Osteoblast (primary cell): ENCODE data around the gene RDM1. TPM values are rescaled to one million over a fixed set of nuclear protein-coding genes. Genes with fewer than 3 reads are reported as not detected.

ENCODE experiments used
- DNase-seq: peaks from one replicate; pipeline ENCODE4 v3.0.0; 2011; ENCODE audit warnings: low spot score, mixed read lengths; ENCODE audit not compliant: insufficient read length; ENCODE audit errors: missing footprints
- H2AFZ ChIP-seq: 2 replicates; pipeline ENCODE4 v1.6.0; 2011; ENCODE audit warnings: mild to moderate bottlenecking, low read length
- H3K27ac ChIP-seq: 2 replicates; pipeline ENCODE4 v1.5.1; 2011; ENCODE audit warnings: mild to moderate bottlenecking, low read depth, low read length, moderate library complexity
- H3K27me3 ChIP-seq: 2 replicates; pipeline ENCODE4 v1.6.0; 2012; ENCODE audit warnings: mild to moderate bottlenecking, control low read depth, inconsistent platforms, low read length, moderate library complexity; ENCODE audit not compliant: insufficient read depth
- H3K36me3 ChIP-seq: 2 replicates; pipeline ENCODE4 v1.5.1; 2011; ENCODE audit warnings: mild to moderate bottlenecking, low read length, control low read depth, moderate library complexity; ENCODE audit not compliant: insufficient read depth
- H3K4me1 ChIP-seq: 2 replicates; pipeline ENCODE4 v1.5.1; 2011; ENCODE audit warnings: mild to moderate bottlenecking, low read length, control low read depth, moderate library complexity; ENCODE audit not compliant: insufficient read depth
- H3K4me2 ChIP-seq: 2 replicates; pipeline ENCODE4 v1.6.0; 2011; ENCODE audit warnings: mild to moderate bottlenecking, low read length; ENCODE audit not compliant: insufficient read depth
- H3K4me3 ChIP-seq: fragments of 200-600 bp; sonication (generic); 3 replicates; pipeline ENCODE4 v1.5.1; 2012; ENCODE audit warnings: mild to moderate bottlenecking, low read length, inconsistent platforms; ENCODE audit not compliant: insufficient read depth
- H3K79me2 ChIP-seq: 2 replicates; pipeline ENCODE4 v1.6.0; 2012; ENCODE audit warnings: mild to moderate bottlenecking, low read length, control low read depth, inconsistent platforms; ENCODE audit not compliant: insufficient read depth
- H3K9me3 ChIP-seq: 2 replicates; pipeline ENCODE4 v1.5.1; 2011; ENCODE audit warnings: low read depth, low read length, control low read depth
- H4K20me1 ChIP-seq: 2 replicates; pipeline ENCODE4 v1.6.0; 2012; ENCODE audit warnings: mild to moderate bottlenecking, low read length, control low read depth; ENCODE audit not compliant: insufficient read depth
- total RNA-seq: library from RNA; depleted of rRNA; stranded (reverse); fragments of >200 nt; gene quantifications from 2 replicates; pipeline ENCODE4 v1.2.3, GENCODE V29; 2012
- TF ChIP-seq, protein P1 (sequence below): IDR thresholded peaks from 2 replicates; pipeline ENCODE4 v1.5.1; 2011; ENCODE audit warnings: mild to moderate bottlenecking, low read depth, low read length, moderate library complexity; ENCODE audit errors: extremely low read depth

RDM1 gene
- total RNA-seq, 1 donor = 0.36 TPM

DNA sequence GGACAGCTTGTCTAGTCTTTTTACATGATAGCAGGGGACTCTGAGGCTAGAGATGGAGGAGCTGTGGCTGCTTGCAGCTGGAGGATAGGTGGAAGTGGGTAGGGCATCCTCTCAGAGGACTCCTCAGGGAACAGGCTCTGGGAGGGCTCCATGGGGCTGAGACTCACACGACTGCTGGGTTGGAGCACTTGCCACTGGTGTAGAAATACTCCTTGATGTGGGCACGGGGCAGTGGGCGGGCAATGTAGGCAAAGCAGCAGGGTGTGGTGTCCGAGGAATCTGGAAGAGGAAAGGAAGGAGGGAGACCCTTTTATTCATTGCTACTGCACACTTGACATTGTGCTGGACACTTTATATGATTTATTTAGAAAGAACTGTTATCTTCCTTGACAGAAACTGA, 52.2 kb downstream of the RDM1 start:
- no peak overlapping the region for H3K4me3 ChIP-seq
- H3K79me2 ChIP-seq = no peaks in the 10 kb centered on the region
- no peaks in the 10 kb centered on the region for H3K36me3 ChIP-seq
- H3K27ac ChIP-seq = no peak overlapping the region
- no peak overlapping the region for H3K4me2 ChIP-seq
- no peaks in the 10 kb centered on the region for H4K20me1 ChIP-seq
- no peaks in the 10 kb centered on the region for H3K4me1 ChIP-seq
- TF ChIP-seq, protein P1, sequence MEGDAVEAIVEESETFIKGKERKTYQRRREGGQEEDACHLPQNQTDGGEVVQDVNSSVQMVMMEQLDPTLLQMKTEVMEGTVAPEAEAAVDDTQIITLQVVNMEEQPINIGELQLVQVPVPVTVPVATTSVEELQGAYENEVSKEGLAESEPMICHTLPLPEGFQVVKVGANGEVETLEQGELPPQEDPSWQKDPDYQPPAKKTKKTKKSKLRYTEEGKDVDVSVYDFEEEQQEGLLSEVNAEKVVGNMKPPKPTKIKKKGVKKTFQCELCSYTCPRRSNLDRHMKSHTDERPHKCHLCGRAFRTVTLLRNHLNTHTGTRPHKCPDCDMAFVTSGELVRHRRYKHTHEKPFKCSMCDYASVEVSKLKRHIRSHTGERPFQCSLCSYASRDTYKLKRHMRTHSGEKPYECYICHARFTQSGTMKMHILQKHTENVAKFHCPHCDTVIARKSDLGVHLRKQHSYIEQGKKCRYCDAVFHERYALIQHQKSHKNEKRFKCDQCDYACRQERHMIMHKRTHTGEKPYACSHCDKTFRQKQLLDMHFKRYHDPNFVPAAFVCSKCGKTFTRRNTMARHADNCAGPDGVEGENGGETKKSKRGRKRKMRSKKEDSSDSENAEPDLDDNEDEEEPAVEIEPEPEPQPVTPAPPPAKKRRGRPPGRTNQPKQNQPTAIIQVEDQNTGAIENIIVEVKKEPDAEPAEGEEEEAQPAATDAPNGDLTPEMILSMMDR = no peak
- H3K9me3 ChIP-seq = no peaks in the 10 kb centered on the region
- H2AFZ ChIP-seq = no peak overlapping the region
- DNase-seq = no peak
- H3K27me3 ChIP-seq = no peaks in the 10 kb centered on the region

DNA sequence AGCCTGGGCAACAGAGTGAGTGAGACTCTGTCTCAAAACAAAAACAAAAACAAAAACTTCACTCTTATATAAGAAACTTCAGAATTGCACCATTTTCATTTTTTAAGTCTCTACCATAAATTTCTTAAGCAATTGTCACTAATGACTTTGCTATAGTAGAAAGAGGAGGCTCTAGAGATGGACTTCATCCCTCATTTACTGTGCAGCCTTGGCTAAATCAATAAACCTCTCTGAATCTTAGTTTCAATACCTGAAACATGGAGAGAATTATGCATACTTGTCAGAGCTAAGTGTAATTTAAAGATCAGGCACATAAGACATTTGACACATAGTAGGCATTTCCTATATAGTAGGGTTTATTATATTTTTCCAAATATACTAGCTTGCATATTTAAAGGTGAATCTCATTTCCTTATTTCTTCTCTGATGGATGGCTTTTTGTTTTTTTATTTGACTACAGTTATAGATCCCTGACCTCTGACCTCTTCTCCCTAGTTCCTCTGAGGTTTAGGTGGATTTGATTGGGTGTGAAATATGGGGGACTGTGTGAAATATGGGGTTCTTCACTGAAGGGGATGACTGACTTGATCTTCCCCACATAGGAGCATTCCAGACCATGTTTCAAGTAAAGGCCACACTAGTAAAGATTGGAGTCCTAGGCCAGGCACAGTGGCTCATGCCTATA, 53.1 kb downstream of the RDM1 start:
- no peaks in the 10 kb centered on the region for H3K79me2 ChIP-seq
- H3K4me3 ChIP-seq = no peak overlapping the region
- DNase-seq = no peak
- H3K27me3 ChIP-seq = no peaks in the 10 kb centered on the region
- no peaks in the 10 kb centered on the region for H3K36me3 ChIP-seq
- H3K9me3 ChIP-seq = no peaks in the 10 kb centered on the region
- no peaks in the 10 kb centered on the region for H3K4me1 ChIP-seq
- H3K4me2 ChIP-seq = no peak overlapping the region
- H2AFZ ChIP-seq = no peak overlapping the region
- TF ChIP-seq, protein P1 = no peak
- no peaks in the 10 kb centered on the region for H4K20me1 ChIP-seq
- H3K27ac ChIP-seq = no peak overlapping the region

DNA sequence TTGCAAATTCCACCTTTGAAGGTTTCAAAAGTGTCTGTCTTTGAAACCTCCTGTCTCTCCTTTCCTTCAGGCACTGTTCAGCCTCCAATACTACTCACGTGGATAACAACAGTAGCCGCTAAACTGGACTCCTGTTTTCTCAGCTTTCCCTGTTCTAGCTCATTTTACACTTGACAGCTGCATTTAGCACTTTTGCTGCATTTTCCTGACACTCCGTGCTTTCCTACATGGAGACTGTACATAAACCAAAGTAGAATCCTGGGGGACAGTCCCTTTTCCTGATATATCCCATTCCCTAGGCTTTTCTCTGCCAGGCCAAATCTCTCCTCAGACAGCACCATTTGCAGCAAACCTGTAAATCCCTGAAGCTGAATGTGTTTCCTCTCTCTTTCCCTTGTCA, 54.0 kb downstream of the RDM1 start:
- no peak for DNase-seq
- no peaks in the 10 kb centered on the region for H3K4me1 ChIP-seq
- no peak overlapping the region for H3K27ac ChIP-seq
- no peak overlapping the region for H3K4me3 ChIP-seq
- H3K79me2 ChIP-seq = no peaks in the 10 kb centered on the region
- no peak overlapping the region for H3K4me2 ChIP-seq
- TF ChIP-seq, protein P1 = no peak
- H4K20me1 ChIP-seq = no peaks in the 10 kb centered on the region
- H2AFZ ChIP-seq = no peak overlapping the region
- H3K27me3 ChIP-seq = no peaks in the 10 kb centered on the region
- H3K36me3 ChIP-seq = no peaks in the 10 kb centered on the region
- H3K9me3 ChIP-seq = no peaks in the 10 kb centered on the region

DNA sequence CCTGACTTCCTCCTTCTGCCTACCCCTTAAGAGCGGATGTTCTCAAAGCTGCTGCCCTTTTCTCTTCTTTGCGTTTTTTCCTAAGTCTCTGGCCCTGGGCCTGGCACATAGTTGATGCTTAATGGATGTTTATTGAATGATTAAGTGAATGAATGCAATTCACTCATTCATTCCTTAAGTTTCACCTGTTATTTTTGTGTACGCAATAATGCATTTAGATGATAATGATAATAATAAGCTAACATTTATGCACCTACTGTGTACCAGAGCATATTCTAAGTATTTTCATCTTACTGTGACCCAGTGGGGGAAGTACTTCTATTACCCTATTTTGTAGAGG, 54.8 kb downstream of the RDM1 start:
- no peak overlapping the region for H2AFZ ChIP-seq
- H3K27ac ChIP-seq = no peak overlapping the region
- H3K4me2 ChIP-seq = no peak overlapping the region

More for the DNA sequence above, 54.8 kb downstream of the RDM1 start:
- no peaks in the 10 kb centered on the region for H3K79me2 ChIP-seq
- no peaks in the 10 kb centered on the region for H4K20me1 ChIP-seq
- no peaks in the 10 kb centered on the region for H3K4me1 ChIP-seq
- no peak overlapping the region for H3K4me3 ChIP-seq
- TF ChIP-seq, protein P1 = no peak
- DNase-seq = no peak
- H3K27me3 ChIP-seq = no peaks in the 10 kb centered on the region
- H3K36me3 ChIP-seq = no peaks in the 10 kb centered on the region
- H3K9me3 ChIP-seq = no peaks in the 10 kb centered on the region
